A673 (cell line): Measurements from ENCODE around the gene KIR2DL1. TPM values are rescaled to one million over a fixed set of nuclear protein-coding genes. Genes with fewer than 3 reads are reported as not detected.

Experiments used
- BruUV-seq: library from RNA; stranded (reverse); fragments of 400-500 nt; replicated peaks from 2 replicates; lab custom pipeline; 2021; lab: Mats Ljungman, UMichigan
- CTCF ChIA-PET: fragments of 300-600 bp; sonication (Branson Sonifier 250); formaldehyde crosslinking; loops from one replicate; lab custom pipeline; 2022; ENCODE audit warnings: antibody characterized with exemption; lab: Charles Lee
- POLR2A ChIA-PET: fragments of 300-600 bp; sonication (Branson Sonifier 250); formaldehyde crosslinking; loops from one replicate; lab custom pipeline; 2022; ENCODE audit warnings: antibody characterized with exemption; ENCODE audit not compliant: low non-redundant PET; lab: Charles Lee
- DNase-seq: peaks from one replicate; pipeline ENCODE4 v3.0.0-alpha.2; 2015; ENCODE audit warnings: low spot score
- H3K27ac ChIP-seq: fragments of 200-600 bp; sonication (generic); 2 replicates; pipeline ENCODE4 v1.5.1; 2016; ENCODE audit warnings: mixed run types, low read depth, mild to moderate bottlenecking, mixed read lengths, antibody characterized with exemption, low read length; ENCODE audit not compliant: poor library complexity, severe bottlenecking
- H3K27me3 ChIP-seq: fragments of 200-600 bp; sonication (generic); replicated peaks from 2 replicates; pipeline ENCODE4 v1.6.1; 2017; ENCODE audit warnings: mixed run types, low read depth, mild to moderate bottlenecking, mixed read lengths, antibody characterized with exemption, low read length; ENCODE audit not compliant: insufficient read depth, poor library complexity
- H3K36me3 ChIP-seq: fragments of 200-600 bp; sonication (generic); 2 replicates; pipeline ENCODE4 v1.6.1; 2016; ENCODE audit warnings: mixed run types, mild to moderate bottlenecking, mixed read lengths, antibody characterized with exemption, low read length; ENCODE audit not compliant: insufficient read depth, poor library complexity, severe bottlenecking
- H3K4me1 ChIP-seq: fragments of 200-600 bp; sonication (generic); 2 replicates; pipeline ENCODE4 v1.6.1; 2017; ENCODE audit warnings: mixed run types, mild to moderate bottlenecking, mixed read lengths, antibody characterized with exemption, low read length; ENCODE audit not compliant: insufficient read depth, poor library complexity, severe bottlenecking
- H3K4me3 ChIP-seq: fragments of 200-600 bp; sonication (generic); 2 replicates; pipeline ENCODE4 v1.5.1; 2016; ENCODE audit warnings: low read depth, mixed run types, mild to moderate bottlenecking, mixed read lengths, low read length; ENCODE audit not compliant: poor library complexity, severe bottlenecking
- H3K9me3 ChIP-seq: fragments of 200-600 bp; sonication (generic); 2 replicates; pipeline ENCODE4 v1.6.1; 2016; ENCODE audit warnings: mixed run types, low read depth, mild to moderate bottlenecking, mixed read lengths, antibody characterized with exemption, low read length; ENCODE audit not compliant: poor library complexity, severe bottlenecking
- CTCF ChIP-seq: fragments of 300-800, 200-600 bp; sonication (generic); conservative IDR thresholded peaks from 2 replicates; pipeline ENCODE4 v1.5.1; 2017; ENCODE audit warnings: low read depth, mild to moderate bottlenecking, antibody characterized with exemption, low read length, moderate library complexity, mixed read lengths
- EZH2 ChIP-seq: fragments of 200-600 bp; sonication (generic); IDR thresholded peaks from 2 replicates; pipeline ENCODE4 v1.6.1; 2017; ENCODE audit warnings: borderline replicate concordance, low read depth, mild to moderate bottlenecking, mixed read lengths, antibody characterized with exemption, low read length; ENCODE audit not compliant: poor library complexity, severe bottlenecking
- intact Hi-C: fragments of 100-400 bp; cut with micrococcal nuclease; formaldehyde crosslinking; loops from one replicate; pipeline ENCODE4 v1.10.0; 2022; ENCODE audit not compliant: unreplicated experiment
- total RNA-seq: library from RNA; stranded (reverse); gene quantifications from 2 replicates; pipeline ENCODE4 v1.2.3, GENCODE V29; 2021

Gene KIR2DL1
- total RNA-seq, 1 experiment from 2014 or later: not detected

DNA sequence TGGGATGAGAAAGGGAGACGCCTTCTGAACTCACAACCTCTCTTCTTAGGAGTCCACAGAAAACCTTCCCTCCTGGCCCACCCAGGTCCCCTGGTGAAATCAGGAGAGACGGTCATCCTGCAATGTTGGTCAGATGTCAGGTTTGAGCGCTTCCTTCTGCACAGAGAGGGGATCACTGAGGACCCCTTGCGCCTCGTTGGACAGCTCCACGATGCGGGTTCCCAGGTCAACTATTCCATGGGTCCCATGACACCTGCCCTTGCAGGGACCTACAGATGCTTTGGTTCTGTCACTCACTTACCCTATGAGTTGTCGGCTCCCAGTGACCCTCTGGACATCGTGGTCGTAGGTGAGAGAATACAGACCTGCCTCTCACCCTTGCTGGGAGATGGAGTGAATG is 42.0 kb upstream of the KIR2DL1 start:
- H3K4me1 ChIP-seq: no peaks in the 10 kb centered on the region
- no peak overlapping the region for H3K4me3 ChIP-seq
- TF ChIP-seq CTCF (no peak), EZH2 (no peak)
- BruUV-seq: no TSS peak
- H3K27ac ChIP-seq: no peak overlapping the region
- H3K9me3 ChIP-seq: no peaks in the 10 kb centered on the region
- peaks cover 22% of the 10 kb centered on the region for H3K27me3 ChIP-seq
- DNase-seq: no peak
- ChIA-PET CTCF (no interaction called here), POLR2A (no interaction called here)
- intact Hi-C loops: no loop called here
- no peaks in the 10 kb centered on the region for H3K36me3 ChIP-seq

DNA sequence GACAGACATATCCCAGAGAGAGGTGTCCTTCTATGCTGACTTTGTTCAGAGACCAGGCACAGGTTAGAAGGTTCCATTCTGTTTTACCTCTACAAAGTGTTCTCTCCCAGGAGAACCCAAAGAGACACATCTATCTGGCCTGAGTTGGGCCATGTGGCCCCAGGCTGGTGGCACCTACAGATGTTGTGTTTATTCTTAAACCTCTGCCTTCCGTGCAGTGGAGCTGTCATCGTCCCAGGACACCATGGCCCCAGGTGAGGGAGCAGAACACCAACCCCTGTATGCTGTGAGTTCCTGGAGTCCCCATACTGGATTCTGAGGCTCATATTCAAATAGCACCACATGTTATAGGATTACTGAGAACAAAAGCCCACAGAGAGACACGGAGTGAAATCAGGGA is 41.4 kb upstream of the KIR2DL1 start:
- no TSS peak for BruUV-seq
- intact Hi-C loops: no loop called here
- Histone ChIP-seq H3K36me3 (no peaks in the 10 kb centered on the region), H3K4me3 (no peak overlapping the region), H3K27ac (no peak overlapping the region), H3K9me3 (no peaks in the 10 kb centered on the region), H3K27me3 (peaks cover 28% of the 10 kb centered on the region), H3K4me1 (no peaks in the 10 kb centered on the region)
- no peak for DNase-seq
- POLR2A ChIA-PET: no interaction called here
- TF ChIP-seq EZH2 (no peak), CTCF (no peak)
- CTCF ChIA-PET: no interaction called here

DNA sequence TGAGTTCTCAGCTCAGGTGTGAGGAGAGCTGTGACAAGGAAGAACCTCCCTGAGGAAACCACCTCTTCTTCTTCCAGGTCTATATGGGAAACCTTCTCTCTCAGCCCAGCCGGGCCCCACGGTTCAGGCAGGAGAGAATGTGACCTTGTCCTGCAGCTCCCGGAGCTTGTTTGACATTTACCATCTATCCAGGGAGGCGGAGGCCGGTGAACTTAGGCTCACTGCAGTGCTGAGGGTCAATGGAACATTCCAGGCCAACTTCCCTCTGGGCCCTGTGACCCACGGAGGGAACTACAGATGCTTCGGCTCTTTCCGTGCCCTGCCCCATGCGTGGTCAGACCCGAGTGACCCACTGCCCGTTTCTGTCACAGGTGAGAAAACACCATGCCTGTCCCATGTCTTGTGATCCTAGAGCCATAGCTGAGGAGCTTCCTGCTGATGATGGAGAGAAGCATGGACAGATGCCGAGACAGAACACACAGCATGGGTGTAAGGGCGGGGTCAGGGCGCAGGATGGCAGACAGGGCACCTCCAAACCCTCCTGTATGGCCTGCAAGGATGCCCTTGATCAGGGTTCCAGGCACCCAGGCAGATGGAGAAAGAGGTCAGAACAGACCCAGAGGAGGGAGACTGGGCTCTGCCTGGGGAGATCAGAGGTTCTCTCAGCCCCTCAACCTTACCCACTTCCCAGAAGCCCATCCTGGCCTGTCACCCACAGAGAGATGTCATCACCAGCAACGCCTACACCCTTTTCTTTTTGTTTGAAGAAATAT is 40.0 kb upstream of the KIR2DL1 start:
- no peaks in the 10 kb centered on the region for H3K36me3 ChIP-seq
- ChIA-PET CTCF (no interaction called here), POLR2A (no interaction called here)
- intact Hi-C loops: no loop called here
- no peak for DNase-seq
- no peaks in the 10 kb centered on the region for H3K4me1 ChIP-seq
- H3K27me3 ChIP-seq: peaks cover 37% of the 10 kb centered on the region
- no peak for TF ChIP-seq CTCF
- no peak for TF ChIP-seq EZH2
- BruUV-seq: no TSS peak
- no peaks in the 10 kb centered on the region for H3K9me3 ChIP-seq
- no peak overlapping the region for H3K4me3 ChIP-seq
- H3K27ac ChIP-seq: no peak overlapping the region
